Stimulated activated CD8-positive, alpha-beta memory T cell treated with anti-CD3 and anti-CD28 coated beads, Interleukin-15, amount 100 ng/mL, for 24 hours (primary cell): ENCODE data around the gene AGAP1.

Experiments used
- DNase-seq: peaks from one replicate; pipeline ENCODE4 v3.0.0-alpha.2; 2020; ENCODE audit warnings: low read depth

The AGAP1 gene

GRCh38 chr2:235638541-235639427, 144.9 kb downstream of the AGAP1 start:
- DNase-seq, result no peak

- no peak for DNase-seq
Observed at GRCh38 chr2:235639428-235639773, 145.6 kb downstream of the AGAP1 start.

- DNase-seq, result no peak
Observed at GRCh38 chr2:235639885-235640284, 146.0 kb downstream of the AGAP1 start.

- DNase-seq, result no peak
Observed at GRCh38 chr2:235640377-235640776, 146.5 kb downstream of the AGAP1 start.

- no peak for DNase-seq
Observed at GRCh38 chr2:235640926-235641723, 147.3 kb downstream of the AGAP1 start.

GRCh38 chr2:235641956-235642355, 148.1 kb downstream of the AGAP1 start:
- DNase-seq, result no peak

GRCh38 chr2:235642446-235643098, 148.7 kb downstream of the AGAP1 start:
- no peak for DNase-seq

GRCh38 chr2:235643680-235644511, 150.1 kb downstream of the AGAP1 start:
- no peak for DNase-seq

GRCh38 chr2:235647264-235647663, 153.4 kb downstream of the AGAP1 start:
- no peak for DNase-seq

- DNase-seq, result no peak
Observed at GRCh38 chr2:235647877-235648276, 154.0 kb downstream of the AGAP1 start.

- DNase-seq, result no peak
Observed at GRCh38 chr2:235649418-235649817, 155.6 kb downstream of the AGAP1 start.

GRCh38 chr2:235651643-235652042, 157.8 kb downstream of the AGAP1 start:
- DNase-seq, result no peak

- DNase-seq, result no peak
Observed at GRCh38 chr2:235654103-235654813, 160.4 kb downstream of the AGAP1 start.

- no peak for DNase-seq
Observed at GRCh38 chr2:235658351-235659174, 164.7 kb downstream of the AGAP1 start.

GRCh38 chr2:235659767-235660322, 166.0 kb downstream of the AGAP1 start:
- no peak for DNase-seq

- DNase-seq, result no peak
Observed at GRCh38 chr2:235660484-235661082, 166.7 kb downstream of the AGAP1 start.

- no peak for DNase-seq
Observed at GRCh38 chr2:235661167-235661937, 167.5 kb downstream of the AGAP1 start.

- no peak for DNase-seq
Observed at GRCh38 chr2:235661952-235662351, 168.1 kb downstream of the AGAP1 start.

- DNase-seq, result no peak
Observed at GRCh38 chr2:235663875-235664274, 170.0 kb downstream of the AGAP1 start.
